ENCODE results near the gene TMEM200A.

Gene TMEM200A

DNA sequence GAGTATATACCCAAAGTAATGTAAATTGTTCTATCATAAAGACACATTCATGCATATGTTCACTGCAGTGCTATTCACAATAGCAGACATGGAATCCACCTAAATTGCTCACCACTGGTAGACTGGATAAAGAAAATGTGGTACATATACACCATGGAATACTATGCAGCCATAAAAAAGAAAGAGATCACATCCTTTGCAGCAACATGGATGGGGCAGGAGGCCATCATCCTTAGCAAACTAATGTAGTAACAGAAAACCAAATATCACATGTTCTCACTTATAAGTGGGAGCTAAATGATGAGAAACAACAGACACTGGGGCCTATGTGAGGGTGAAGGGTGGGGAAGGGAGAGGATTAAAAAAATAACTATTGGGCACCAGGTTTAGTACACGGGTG lies 11.5 kb upstream of the TMEM200A start:
- DNase-seq (ENCODE audit: low read depth): no peak
- TF ChIP-seq, protein P1, sequence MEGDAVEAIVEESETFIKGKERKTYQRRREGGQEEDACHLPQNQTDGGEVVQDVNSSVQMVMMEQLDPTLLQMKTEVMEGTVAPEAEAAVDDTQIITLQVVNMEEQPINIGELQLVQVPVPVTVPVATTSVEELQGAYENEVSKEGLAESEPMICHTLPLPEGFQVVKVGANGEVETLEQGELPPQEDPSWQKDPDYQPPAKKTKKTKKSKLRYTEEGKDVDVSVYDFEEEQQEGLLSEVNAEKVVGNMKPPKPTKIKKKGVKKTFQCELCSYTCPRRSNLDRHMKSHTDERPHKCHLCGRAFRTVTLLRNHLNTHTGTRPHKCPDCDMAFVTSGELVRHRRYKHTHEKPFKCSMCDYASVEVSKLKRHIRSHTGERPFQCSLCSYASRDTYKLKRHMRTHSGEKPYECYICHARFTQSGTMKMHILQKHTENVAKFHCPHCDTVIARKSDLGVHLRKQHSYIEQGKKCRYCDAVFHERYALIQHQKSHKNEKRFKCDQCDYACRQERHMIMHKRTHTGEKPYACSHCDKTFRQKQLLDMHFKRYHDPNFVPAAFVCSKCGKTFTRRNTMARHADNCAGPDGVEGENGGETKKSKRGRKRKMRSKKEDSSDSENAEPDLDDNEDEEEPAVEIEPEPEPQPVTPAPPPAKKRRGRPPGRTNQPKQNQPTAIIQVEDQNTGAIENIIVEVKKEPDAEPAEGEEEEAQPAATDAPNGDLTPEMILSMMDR (IDR thresholded peaks at IDR 0.05; ENCODE audit: insufficient read depth, low read depth, low read length, missing control alignments): no peak

DNA sequence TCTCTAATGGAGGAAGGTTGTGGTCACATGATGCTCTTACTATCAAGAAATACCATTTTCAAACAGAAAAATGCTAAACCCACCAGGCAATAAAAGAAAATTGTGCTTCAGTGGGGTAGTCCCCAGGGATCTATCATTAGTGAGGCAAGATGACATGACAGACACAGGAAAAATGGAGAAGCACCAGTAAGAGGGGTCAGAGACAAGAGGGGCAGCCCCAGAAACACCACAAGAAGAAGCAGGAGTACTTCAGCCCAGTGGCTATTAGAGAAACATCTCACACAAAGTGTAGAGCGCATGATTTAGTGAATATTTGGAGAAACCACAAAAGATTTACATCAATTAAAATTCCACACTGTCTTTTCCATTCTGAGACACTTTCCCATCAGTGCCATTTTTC lies 10.2 kb upstream of the TMEM200A start:
- TF ChIP-seq, protein P1 (IDR thresholded peaks at IDR 0.05; ENCODE audit: insufficient read depth, low read depth, low read length, missing control alignments): no peak
- no peak overlapping the region for H3K4me3 ChIP-seq (ENCODE audit: low read depth, low read length)
- DNase-seq (ENCODE audit: low read depth): no peak

More for the DNA sequence above, 11.5 kb upstream of the TMEM200A start:
- no peak overlapping the region for H3K4me3 ChIP-seq (ENCODE audit: low read depth, low read length)

DNA sequence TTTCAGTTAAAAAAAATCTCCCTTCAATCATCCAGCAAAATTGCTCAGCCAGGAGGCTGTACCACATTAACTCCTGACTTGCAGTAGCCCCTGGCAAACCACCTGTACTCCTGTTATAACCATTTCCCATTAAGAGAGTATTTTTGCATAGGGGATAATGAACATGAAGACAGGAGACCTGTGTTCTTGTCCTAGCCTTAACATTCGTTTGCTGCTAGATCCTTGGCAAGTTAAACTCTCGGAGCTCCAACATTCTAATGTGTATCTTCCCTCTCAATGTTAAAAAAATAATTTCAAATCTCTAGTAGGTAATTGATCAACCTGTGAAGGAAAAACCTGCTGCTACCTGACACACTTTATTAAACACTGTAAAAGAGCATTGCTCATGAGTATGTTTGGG lies 8.4 kb upstream of the TMEM200A start:
- H3K4me3 ChIP-seq (ENCODE audit: low read depth, low read length): no peak overlapping the region
- TF ChIP-seq, protein P1 (IDR thresholded peaks at IDR 0.05; ENCODE audit: insufficient read depth, low read depth, low read length, missing control alignments): no peak
- no peak for DNase-seq (ENCODE audit: low read depth)

DNA sequence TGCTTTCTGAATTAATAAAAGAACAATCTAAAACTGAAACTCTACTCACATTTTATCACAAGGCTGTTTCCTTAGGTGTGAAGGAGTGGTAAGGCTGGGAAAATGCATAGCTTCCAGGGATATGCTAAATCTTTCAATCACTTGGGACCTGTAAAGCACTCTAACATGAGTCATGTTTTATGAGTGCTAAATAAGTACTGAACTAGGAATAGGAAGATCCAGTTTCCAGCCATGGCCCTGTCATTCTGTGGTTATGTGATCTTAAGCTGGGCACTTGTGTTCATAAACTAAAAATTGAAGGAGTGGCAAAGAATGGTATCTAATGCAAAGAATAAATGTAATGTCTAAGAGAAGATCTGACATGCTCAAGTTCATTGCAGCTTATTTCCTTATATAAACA lies 6.1 kb upstream of the TMEM200A start:
- TF ChIP-seq, protein P1 (IDR thresholded peaks at IDR 0.05; ENCODE audit: insufficient read depth, low read depth, low read length, missing control alignments): no peak
- no peak overlapping the region for H3K4me3 ChIP-seq (ENCODE audit: low read depth, low read length)
- no peak for DNase-seq (ENCODE audit: low read depth)

DNA sequence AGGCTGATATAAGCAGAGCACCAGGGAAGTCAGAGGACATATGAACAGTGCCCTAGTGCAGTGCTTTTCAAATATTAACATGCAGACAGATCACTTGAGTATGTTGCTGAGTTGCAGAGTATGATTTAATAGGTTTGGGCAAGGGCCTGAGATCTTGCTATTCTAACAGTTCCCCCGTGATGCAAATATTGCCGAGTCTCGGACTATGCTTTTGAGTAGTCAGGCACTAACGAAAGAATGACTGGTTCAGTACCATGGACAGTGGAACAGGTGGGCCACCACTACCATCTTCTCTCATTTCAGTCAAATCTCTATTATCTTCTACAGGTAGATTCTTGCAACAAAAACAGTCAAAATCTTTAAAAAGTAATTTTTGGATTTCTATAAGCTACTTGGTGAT lies 3.7 kb upstream of the TMEM200A start:
- H3K4me3 ChIP-seq (ENCODE audit: low read depth, low read length): no peak overlapping the region
- TF ChIP-seq, protein P1 (IDR thresholded peaks at IDR 0.05; ENCODE audit: insufficient read depth, low read depth, low read length, missing control alignments): no peak

DNA sequence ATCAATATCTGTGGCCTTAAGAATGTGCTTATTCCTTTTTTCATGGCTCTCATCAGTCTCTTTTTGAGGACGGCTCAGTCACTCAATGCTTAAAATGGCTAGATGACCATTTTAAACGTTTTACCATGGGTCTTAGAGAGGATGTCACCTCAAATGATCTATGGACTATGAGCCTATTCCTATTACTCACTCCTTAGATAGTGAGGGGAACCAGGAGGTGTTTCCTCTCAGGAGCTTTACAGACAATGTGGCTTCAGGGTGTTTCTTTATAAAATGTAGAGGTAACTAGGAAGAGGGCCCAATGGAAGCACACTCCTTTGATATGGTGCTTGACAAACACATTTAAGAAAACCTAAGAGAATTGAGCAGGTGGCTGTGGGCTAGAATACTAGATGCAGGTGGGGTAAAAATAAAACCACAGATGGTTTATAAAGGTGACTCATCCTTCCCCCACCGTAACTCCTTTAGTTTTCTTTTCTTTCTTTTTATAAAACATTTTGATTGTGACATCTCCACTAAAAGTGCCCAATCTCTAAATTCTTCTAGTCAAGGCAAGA lies 1.5 kb upstream of the TMEM200A start:
- H3K4me3 ChIP-seq (ENCODE audit: low read depth, low read length): no peak overlapping the region
- TF ChIP-seq, protein P1 (IDR thresholded peaks at IDR 0.05; ENCODE audit: insufficient read depth, low read depth, low read length, missing control alignments): no peak
- DNase-seq (ENCODE audit: low read depth): no peak

More for the DNA sequence above, 3.7 kb upstream of the TMEM200A start:
- DNase-seq (ENCODE audit: low read depth): no peak

All from GM12865 (cell line).